HEK293 (cell line): ENCODE results near the gene EVC2.

Experiments
- GLI2 ChIP-seq: fragments of 450-650 bp; formaldehyde crosslinking; IDR thresholded peaks from 2 replicates; pipeline ENCODE4; 2017; ENCODE audit warnings: missing biosample characterization, missing genetic modification characterization, low read depth, borderline replicate concordance
- TCF7L2 ChIP-seq: IDR thresholded peaks from 2 replicates; pipeline ENCODE4 v1.6.1; 2011; ENCODE audit warnings: low read depth, mild to moderate bottlenecking, inconsistent platforms, low read length, moderate library complexity, borderline replicate concordance
- ZBTB20 ChIP-seq: fragments of 450-650 bp; formaldehyde crosslinking; IDR thresholded peaks from 2 replicates; pipeline ENCODE4 v1.5.1; 2016; ENCODE audit warnings: missing biosample characterization, missing genetic modification characterization
- ZEB2 ChIP-seq: fragments of 450-650 bp; formaldehyde crosslinking; IDR thresholded peaks from 2 replicates; pipeline ENCODE4 v1.5.1; 2016; ENCODE audit warnings: missing biosample characterization, missing genetic modification characterization
- ZFP41 ChIP-seq: fragments of 450-650 bp; formaldehyde crosslinking; IDR thresholded peaks from 2 replicates; pipeline ENCODE4 v1.5.1; 2016; ENCODE audit warnings: missing biosample characterization, missing genetic modification characterization, borderline replicate concordance
- ZIC2 ChIP-seq: fragments of 450-650 bp; formaldehyde crosslinking; IDR thresholded peaks from 2 replicates; pipeline ENCODE4 v1.5.1; 2016; ENCODE audit warnings: missing biosample characterization, missing genetic modification characterization
- ZNF248 ChIP-seq: fragments of 450-650 bp; formaldehyde crosslinking; IDR thresholded peaks from 2 replicates; pipeline ENCODE4 v1.5.1; 2017; ENCODE audit warnings: missing biosample characterization, missing genetic modification characterization
- ZNF274 ChIP-seq, 2 experiments: fragments of 200-500 bp in 1 of 2; fragments of 450-650 bp in 1 of 2; sonication (Bioruptor generic) in 1 of 2; formaldehyde crosslinking in 1 of 2; IDR thresholded peaks; 2 replicates each; pipeline versions ENCODE4 v1.5.1 to v1.6.1; 2014 to 2016; ENCODE audit warnings: borderline replicate concordance in 1 of 2, inconsistent platforms in 1 of 2, low read length in 1 of 2, missing biosample characterization in 1 of 2, missing genetic modification characterization in 1 of 2
- TF ChIP-seq, protein P1 (sequence below): fragments of 450-650 bp; formaldehyde crosslinking; IDR thresholded peaks from 2 replicates; pipeline ENCODE4 v1.5.1; 2016; ENCODE audit warnings: missing biosample characterization, missing genetic modification characterization
- TF ChIP-seq, protein P2 (sequence below): fragments of 450-650 bp; formaldehyde crosslinking; IDR thresholded peaks from 2 replicates; pipeline ENCODE4 v1.5.1; 2016; ENCODE audit warnings: missing biosample characterization, missing genetic modification characterization
- TF ChIP-seq, protein P3 (sequence below): fragments of 450-650 bp; formaldehyde crosslinking; IDR thresholded peaks from 2 replicates; pipeline ENCODE4 v1.5.1; 2016; ENCODE audit warnings: missing biosample characterization, missing genetic modification characterization

DNA sequence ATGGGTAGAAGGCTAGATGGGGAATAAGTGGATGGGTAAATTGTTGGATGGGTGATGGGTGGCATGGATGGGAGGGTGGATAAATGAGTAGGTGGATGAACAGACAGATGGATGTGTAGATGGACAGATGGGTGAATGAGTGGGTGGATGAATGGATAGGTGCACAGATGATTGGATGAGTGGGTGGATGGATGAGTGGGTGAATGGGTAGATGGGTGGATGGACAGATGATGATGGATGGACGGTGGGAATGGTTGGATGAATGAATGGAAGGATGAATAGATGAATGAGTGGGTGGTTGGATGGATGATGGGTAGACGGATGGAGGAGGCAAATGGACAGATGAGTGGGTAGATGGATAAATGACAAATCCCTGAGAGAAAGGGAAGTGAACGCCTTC, 68.3 kb downstream of the EVC2 start:
- TF ChIP-seq ZEB2 (no peak), ZBTB20 (no peak), ZNF248 (tag by site-specific recombination) (no peak), ZNF274 (IDR thresholded peaks at IDR 0.05; ENCODE audit: low read length) (no peak), ZNF274 (tag by site-specific recombination; IDR thresholded peaks at IDR 0.05; ENCODE audit: borderline replicate concordance) (no peak), TCF7L2 (no peak), ZIC2 (tag by site-specific recombination) (no peak), GLI2 (tag by site-specific recombination) (no peak), ZFP41 (no peak)
- TF ChIP-seq, protein P1, sequence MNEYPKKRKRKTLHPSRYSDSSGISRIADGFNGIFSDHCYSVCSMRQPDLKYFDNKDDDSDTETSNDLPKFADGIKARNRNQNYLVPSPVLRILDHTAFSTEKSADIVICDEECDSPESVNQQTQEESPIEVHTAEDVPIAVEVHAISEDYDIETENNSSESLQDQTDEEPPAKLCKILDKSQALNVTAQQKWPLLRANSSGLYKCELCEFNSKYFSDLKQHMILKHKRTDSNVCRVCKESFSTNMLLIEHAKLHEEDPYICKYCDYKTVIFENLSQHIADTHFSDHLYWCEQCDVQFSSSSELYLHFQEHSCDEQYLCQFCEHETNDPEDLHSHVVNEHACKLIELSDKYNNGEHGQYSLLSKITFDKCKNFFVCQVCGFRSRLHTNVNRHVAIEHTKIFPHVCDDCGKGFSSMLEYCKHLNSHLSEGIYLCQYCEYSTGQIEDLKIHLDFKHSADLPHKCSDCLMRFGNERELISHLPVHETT: no peak
- TF ChIP-seq, protein P2, sequence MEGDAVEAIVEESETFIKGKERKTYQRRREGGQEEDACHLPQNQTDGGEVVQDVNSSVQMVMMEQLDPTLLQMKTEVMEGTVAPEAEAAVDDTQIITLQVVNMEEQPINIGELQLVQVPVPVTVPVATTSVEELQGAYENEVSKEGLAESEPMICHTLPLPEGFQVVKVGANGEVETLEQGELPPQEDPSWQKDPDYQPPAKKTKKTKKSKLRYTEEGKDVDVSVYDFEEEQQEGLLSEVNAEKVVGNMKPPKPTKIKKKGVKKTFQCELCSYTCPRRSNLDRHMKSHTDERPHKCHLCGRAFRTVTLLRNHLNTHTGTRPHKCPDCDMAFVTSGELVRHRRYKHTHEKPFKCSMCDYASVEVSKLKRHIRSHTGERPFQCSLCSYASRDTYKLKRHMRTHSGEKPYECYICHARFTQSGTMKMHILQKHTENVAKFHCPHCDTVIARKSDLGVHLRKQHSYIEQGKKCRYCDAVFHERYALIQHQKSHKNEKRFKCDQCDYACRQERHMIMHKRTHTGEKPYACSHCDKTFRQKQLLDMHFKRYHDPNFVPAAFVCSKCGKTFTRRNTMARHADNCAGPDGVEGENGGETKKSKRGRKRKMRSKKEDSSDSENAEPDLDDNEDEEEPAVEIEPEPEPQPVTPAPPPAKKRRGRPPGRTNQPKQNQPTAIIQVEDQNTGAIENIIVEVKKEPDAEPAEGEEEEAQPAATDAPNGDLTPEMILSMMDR (tag by site-specific recombination): no peak
- TF ChIP-seq, protein P3, sequence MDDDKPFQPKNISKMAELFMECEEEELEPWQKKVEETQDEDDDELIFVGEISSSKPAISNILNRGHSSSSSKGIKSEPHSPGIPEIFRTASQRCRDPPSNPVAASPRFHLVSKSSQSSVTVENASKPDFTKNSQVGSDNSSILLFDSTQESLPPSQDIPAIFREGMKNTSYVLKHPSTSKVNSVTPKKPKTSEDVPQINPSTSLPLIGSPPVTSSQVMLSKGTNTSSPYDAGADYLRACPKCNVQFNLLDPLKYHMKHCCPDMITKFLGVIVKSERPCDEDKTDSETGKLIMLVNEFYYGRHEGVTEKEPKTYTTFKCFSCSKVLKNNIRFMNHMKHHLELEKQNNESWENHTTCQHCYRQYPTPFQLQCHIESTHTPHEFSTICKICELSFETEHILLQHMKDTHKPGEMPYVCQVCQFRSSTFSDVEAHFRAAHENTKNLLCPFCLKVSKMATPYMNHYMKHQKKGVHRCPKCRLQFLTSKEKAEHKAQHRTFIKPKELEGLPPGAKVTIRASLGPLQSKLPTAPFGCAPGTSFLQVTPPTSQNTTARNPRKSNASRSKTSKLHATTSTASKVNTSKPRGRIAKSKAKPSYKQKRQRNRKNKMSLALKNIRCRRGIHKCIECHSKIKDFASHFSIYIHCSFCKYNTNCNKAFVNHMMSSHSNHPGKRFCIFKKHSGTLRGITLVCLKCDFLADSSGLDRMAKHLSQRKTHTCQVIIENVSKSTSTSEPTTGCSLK: no peak
